NCI-H524 (cell line): Measurements from ENCODE around the gene RAMAC.
"Not testable (repeated sequence)": the region's sequence is repeated elsewhere in the genome, so short reads cannot be mapped to it uniquely, and the experiment has no call there.

ENCODE experiments used
- DNase-seq, 2 experiments: peaks; one replicate each; lab custom pipeline; 2025; lab: John Stamatoyannopoulos, UW

The RAMAC gene

GRCh38 chr15:82985688-82986441 is at the start of gene RAMAC:
RAMAC (plus strand) TSS chr15:82986210; CDS start chr15:82989019, 2,809 bp downstream.
- peak; percentile 95 to 98 for DNase-seq

- DNase-seq = no peak
Observed at GRCh38 chr15:82936966-82937711, 48.9 kb upstream of the RAMAC start.

- no peak for DNase-seq
Observed at GRCh38 chr15:82937712-82938058, 48.3 kb upstream of the RAMAC start.

GRCh38 chr15:82939678-82940077 is 46.3 kb upstream of the RAMAC start:
- DNase-seq = not testable (repeated sequence)

GRCh38 chr15:82942691-82943090 is 43.3 kb upstream of the RAMAC start:
- DNase-seq = no peak

- DNase-seq = no peak
Observed at GRCh38 chr15:82943176-82943575, 42.8 kb upstream of the RAMAC start.

GRCh38 chr15:82944056-82944455 is 42.0 kb upstream of the RAMAC start:
- DNase-seq = no peak

GRCh38 chr15:82944821-82945220 is 41.2 kb upstream of the RAMAC start:
- no peak for DNase-seq

- no peak for DNase-seq
Observed at GRCh38 chr15:82945326-82945725, 40.7 kb upstream of the RAMAC start.

GRCh38 chr15:82946155-82946701 is 39.8 kb upstream of the RAMAC start:
- no peak for DNase-seq

GRCh38 chr15:82950295-82950694 is 35.7 kb upstream of the RAMAC start:
- no peak for DNase-seq

- DNase-seq = no peak
Observed at GRCh38 chr15:82950746-82951370, 35.2 kb upstream of the RAMAC start.

- DNase-seq = peak in 1 of 2 experiments; percentile 30
Observed at GRCh38 chr15:82951472-82952157, 34.4 kb upstream of the RAMAC start.

- peak in 1 of 2 experiments; percentile 78 for DNase-seq
Observed at GRCh38 chr15:82952158-82953081, 33.6 kb upstream of the RAMAC start, which contains the start of gene HOMER2. HOMER2 (minus strand) TSS chr15:82952720; CDS start chr15:82952535, 185 bp downstream.

GRCh38 chr15:82958638-82959037 is 27.4 kb upstream of the RAMAC start:
- DNase-seq = no peak

GRCh38 chr15:82959423-82959822 is 26.6 kb upstream of the RAMAC start:
- no peak for DNase-seq

- no peak for DNase-seq
Observed at GRCh38 chr15:82960766-82961165, 25.2 kb upstream of the RAMAC start.

- DNase-seq = no peak
Observed at GRCh38 chr15:82963471-82964341, 22.3 kb upstream of the RAMAC start.

- no peak for DNase-seq
Observed at GRCh38 chr15:82964890-82965289, 21.1 kb upstream of the RAMAC start.

- DNase-seq = no peak
Observed at GRCh38 chr15:82966671-82967071, 19.3 kb upstream of the RAMAC start.
